ENCODE measurements around the gene CD248.
"Not testable (repeated sequence)": the region's sequence is repeated elsewhere in the genome, so short reads cannot be mapped to it uniquely, and the experiment has no call there.

The CD248 gene

DNA sequence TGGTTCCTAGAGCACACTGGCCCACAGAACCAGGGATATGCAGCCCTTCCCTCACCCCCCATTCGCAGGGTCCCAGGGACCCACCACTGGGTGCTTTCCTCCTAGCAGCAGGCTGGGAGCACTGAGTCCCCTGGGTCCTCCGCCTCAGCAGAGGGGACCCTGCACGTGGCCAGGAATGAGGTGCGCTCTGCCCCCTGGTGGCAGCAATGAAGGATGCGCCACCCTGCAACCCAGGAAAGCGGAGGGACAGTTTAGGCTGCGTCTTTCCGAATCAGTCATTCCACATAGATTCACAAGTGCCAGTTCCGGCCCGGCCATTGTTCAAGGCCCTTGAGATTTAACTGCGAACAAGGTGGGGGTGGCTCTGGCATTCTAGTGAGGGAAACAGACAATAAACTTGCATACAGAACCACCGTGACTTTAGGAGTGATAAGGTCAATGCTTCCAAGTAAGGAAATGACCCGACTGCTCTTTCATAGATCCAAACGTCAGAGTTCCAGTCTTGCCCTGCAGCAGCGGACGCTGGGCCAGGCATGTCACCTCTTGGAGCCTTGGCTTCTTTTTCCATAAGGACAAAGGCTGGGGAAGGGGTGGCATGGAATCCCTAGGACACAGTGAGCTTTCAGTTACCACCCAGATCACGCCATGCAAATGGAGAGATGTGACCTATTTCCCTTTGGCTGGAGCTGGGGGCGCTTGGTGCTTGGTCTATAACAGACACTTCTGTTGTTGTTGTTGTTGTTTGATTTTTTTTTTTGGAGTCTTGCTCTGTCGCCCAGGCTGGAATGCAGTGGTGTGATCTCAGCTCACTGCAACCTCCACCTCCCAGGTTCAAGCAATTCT, 11.7 kb upstream of the CD248 start:
- peak; percentile 90 to 93 for DNase-seq

- peak in 1 of 2 experiments; percentile 53 for DNase-seq
Observed at GRCh38 chr11:66328031-66328301, 11.1 kb upstream of the CD248 start.

DNA sequence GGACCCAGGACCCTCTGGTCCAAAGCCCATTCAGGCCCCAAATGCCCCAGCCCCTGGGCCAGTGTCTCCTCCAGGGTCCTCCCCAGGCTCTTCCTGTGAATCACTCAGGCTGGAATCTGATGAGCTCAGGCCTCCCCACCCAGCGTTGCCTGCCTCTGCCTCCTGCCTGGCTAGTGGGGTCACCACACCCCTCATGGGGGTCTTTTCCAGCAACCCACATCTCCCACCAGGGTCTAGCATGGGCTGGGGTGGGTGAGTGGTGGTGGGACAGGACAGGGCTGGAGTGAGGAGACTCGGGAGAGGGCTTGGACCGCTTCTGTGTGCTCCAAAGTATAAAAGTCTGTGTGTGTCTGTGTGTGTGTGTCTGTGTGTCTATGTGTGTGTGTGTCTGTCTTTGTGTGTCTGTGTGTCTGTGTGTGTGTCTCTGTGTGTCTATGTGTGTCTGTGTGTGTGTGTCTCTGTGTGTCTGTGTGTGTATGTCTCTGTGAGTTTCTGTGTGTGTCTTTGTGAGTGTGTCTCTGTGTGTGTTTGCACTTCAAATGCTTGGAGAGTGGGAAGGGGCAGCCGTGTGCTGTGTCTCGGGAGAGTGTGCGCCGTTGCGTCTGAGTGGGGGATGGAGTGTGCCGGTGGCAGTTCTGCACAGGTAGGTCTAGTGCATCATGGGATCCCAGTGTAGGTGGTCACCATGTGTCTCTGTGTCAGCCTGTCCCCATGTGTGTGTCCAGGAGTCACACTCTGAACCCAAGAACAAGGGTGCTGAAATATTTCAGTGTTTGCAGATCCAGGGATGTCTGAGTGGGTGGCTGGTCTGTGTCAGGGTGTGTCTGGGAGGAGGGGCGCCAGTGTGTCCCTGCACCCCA, 10.6 kb upstream of the CD248 start:
- no peak for DNase-seq

- peak in 1 of 2 experiments; percentile 55 for DNase-seq
Observed at GRCh38 chr11:66326261-66327111, 9.6 kb upstream of the CD248 start.

DNA sequence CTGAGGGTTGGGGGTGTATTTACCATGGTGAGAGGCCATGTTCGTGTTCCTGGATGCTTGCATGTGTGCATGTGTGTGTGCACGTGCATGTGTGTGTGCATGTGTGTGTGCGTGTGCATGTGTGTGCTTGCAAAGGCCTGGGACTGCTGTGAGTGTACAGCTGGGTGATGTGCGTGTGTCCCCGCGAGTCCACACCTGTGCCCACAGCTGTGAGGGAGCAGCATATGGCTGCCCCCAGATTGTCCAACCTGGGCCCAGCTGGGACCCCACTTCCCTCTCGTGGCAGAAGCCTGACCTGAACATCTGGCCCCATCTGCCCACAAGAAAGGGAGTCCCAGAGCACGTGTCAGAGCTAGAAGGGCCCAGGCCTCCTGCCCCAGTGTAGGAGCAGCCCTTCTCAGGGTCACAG, 8.4 kb upstream of the CD248 start:
- no peak for DNase-seq

GRCh38 chr11:66324664-66325063, 7.8 kb upstream of the CD248 start:
- no peak for DNase-seq

- no peak for DNase-seq
Observed at GRCh38 chr11:66323684-66324083, 6.8 kb upstream of the CD248 start.

- no peak for DNase-seq
Observed at GRCh38 chr11:66322732-66323427, 6.0 kb upstream of the CD248 start.

DNA sequence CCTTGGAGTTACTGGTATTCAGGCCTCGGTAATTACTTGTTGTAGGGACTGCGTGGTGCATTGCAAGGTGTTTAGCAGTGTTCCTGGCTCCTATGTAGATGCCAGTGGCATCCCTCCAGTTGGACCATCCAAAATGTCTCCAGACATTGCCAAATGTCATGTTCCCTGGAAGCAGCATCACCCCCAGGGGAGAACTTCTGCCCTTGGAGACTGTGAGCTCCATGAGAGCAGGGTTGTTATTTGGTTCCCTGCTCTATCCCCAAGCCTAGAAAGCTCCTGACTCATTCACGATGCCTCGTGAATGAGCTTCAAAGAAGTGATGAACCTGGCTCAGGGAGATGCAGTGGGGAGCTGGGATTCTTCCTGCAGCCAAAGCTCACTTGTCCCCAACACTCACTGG, 4.8 kb upstream of the CD248 start:
- DNase-seq, result no peak

DNA sequence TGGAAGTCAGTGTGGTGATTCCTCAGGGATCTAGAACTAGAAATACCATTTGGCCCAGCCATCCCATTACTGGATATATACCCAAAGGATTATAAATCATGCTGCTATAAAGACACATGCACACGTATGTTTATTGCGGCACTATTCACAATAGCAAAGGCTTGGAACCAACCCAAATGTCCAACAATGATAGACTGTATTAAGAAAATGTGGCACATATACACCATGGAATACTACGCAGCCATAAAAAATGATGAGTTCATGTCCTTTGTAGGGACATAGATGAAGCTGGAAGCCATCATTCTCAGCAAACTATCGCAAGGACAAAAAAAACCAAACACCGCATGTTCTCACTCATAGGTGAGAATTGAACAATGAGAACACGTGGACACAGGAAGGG, 3.9 kb upstream of the CD248 start:
- DNase-seq, result not testable (repeated sequence)

DNA sequence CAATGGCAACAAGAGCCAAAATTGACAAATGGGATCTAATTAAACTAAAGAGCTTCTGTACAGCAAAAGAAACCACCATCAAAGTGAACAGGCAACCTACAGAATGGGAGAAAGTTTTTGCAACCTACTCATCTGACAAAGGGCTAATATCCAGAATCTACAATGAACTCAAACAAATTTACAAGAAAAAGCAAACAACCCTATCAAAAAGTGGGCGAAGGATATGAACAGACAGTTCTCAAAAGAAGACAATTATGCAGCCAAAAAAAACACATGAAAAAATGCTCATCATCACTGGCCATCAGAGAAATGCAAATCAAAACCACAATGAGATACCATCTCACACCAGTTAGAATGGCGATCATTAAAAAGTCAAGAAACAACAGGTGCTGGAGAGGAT, 3.4 kb upstream of the CD248 start:
- not testable (repeated sequence) for DNase-seq

GRCh38 chr11:66318600-66318970, 1.7 kb upstream of the CD248 start:
- no peak for DNase-seq

- peak; percentile 62 to 64 for DNase-seq
Observed at GRCh38 chr11:66317723-66318599, 1.1 kb upstream of the CD248 start.

GRCh38 chr11:66317322-66317722, 478 bp upstream of the CD248 start:
- DNase-seq, result peak; percentile 63 to 69

DNA sequence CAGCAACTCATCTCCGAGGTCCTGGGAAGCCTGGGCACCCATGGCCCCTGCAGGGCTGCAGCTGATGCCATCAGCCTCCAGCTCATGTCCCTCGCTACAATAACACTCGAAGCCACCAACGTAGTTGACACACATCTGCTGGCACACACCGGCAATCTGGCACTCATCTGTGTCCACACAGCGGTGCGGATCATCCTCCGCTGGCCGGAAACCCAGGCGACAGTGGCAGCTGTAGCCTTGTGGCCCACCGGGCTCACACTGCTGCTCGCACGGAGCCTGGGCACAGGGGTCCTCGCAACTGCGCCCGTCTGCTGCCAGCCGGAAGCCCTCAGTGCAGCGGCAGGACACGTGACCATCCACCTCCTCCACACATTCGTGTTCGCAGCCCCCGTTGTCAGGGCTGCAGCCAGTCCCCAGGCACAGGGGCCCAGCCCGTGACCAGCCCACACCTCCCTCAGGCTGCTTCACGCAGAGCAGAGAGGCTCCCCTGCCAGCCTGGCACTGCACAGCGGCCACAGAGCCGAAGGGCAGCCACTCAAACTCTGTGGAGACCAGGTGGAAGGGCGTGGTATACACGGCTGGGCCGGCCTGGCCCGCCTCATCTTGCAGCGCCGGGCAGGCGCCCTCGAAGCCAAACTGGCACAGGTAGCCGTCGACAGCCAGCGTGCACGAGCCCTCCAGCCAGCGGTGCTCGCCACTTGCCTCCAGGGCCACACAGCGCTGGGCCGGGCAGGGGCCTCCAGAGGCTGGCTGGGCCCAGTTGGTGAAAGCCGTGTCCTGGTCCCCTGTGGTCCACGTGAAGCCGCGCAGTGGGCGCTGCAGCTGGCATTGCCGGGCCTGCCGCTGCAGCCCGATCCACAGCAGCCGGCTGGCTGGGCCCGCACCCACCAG, 678 bp downstream of the CD248 start:
- DNase-seq, result peak in 1 of 2 experiments; percentile 51

- no peak for DNase-seq
Observed at GRCh38 chr11:66315498-66315885, 1.4 kb downstream of the CD248 start.

GRCh38 chr11:66314561-66315497, 2.0 kb downstream of the CD248 start:
- DNase-seq, result no peak

- DNase-seq, result no peak
Observed at GRCh38 chr11:66314186-66314501, 2.7 kb downstream of the CD248 start.

Measured in activated T-cell treated with anti-CD3 and anti-CD28 coated beads, Interleukin-2, amount 50 U/mL, for 48 hours (primary cell).